Suppressor macrophage treated with lipopolysaccharide for 4 hours (primary cell): ENCODE measurements around the gene GABBR1.
"Not testable (repeated sequence)": the region's sequence is repeated elsewhere in the genome, so short reads cannot be mapped to it uniquely, and the experiment has no call there.

Experiments
- DNase-seq: peaks from one replicate; pipeline ENCODE4 v3.0.0-alpha.2; 2020

GABBR1 gene

DNA sequence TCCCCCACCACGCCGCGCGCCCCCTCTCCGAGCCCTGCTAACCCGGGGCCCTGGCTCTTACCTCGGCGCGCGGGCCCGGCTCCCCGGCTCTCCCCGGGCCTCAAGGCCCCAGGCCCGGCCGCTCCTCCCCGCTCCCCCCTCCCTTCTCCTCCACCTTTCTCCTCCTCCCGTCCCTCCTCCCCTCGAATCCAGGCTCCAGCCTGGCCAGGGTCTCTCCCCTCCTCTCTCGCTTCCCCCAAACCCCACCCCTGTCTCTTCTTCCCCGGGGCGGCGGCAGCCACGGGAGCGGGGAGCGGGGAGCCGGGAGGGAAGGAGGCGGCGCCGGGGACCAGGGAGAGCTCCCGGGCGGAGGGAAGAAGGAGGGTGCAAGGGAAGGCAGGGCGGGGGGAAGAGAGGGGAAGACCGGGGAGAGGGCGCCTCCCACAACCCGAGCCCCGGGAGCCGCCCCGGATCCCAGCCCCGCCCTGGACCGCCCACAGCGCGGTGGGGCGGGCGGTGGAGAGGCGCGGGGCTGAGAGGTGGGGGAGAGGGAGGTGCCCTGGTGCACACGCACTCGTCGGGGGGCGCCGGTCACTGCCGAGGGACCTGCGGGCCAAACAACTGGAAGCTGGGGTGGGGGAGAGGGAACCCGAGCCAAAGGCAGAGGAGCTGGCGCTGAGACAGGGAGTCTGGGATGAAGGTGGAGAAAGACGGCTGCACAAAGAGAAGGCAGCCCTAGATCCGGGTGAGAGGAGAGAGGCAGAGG is at the start of gene GABBR1:
GABBR1 (minus strand) TSS at position 395 of the 745 bp plus-strand sequence. CDS start 798 bp downstream, outside the sequence.
- DNase-seq: peak; percentile 80

DNA sequence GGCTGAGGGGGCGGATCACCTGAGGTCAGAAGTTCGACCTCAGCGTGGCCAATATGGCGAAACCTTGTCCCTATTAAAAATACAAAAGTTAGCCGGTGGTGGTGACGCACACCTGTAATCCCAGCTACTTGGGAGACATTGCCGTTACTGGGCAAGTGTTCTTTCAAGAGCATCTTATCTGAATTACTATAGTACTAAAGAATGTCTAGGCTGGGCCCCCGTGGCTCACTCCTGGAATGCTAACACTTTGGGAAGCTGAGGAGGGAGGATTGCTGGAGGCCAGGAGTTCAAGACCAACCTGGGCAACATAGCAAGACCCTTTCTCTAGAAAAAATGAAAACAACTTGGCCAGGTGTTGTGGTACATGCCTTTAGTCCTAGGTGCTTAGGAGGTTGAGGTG is 48.8 kb upstream of the GABBR1 start:
- DNase-seq: no peak

DNA sequence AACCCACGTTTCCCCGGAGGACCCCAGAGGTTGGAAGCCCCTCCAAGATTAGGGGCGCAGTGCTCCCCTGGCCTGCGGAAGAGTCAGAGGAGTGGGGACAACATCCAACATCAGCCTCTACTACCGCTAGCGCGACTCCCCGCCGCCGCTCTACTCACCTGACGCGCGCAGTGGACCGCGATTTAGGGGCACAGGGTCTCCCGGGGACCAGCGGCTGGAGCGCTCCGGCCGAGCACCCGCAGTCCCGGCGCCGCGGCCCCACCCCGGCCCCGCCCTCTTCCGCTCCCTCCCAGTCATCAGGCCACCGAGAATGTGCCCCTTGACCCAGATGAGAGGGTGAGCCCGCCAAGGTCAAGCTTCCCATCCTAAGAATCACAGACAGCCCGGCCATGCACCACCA is 47.9 kb upstream of the GABBR1 start, which contains the start of gene ZFP57:
ZFP57 (minus strand) TSS at position 249 of the 400 bp plus-strand sequence. CDS start 4,149 bp downstream, outside the sequence.
- DNase-seq: no peak

DNA sequence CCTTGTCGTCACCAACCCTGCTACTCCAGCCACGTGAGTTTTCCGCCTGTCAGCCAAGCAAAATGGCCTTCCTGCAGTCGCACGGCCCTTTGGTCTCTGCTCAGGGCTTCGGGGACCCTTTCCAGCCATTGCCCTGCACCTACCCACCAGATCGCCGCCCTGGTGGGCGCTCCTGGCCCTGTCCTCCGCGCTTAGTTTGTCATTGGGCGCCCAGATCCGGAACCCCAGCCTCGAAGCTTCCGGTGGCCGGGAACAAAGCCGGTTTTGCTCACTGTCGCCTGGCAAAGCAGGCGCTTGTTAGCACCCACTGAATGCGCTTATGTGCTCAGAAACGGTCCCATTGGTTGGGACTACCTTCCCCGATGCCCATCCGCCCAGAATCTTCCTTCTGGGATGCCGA is 47.4 kb upstream of the GABBR1 start:
- DNase-seq: no peak

DNA sequence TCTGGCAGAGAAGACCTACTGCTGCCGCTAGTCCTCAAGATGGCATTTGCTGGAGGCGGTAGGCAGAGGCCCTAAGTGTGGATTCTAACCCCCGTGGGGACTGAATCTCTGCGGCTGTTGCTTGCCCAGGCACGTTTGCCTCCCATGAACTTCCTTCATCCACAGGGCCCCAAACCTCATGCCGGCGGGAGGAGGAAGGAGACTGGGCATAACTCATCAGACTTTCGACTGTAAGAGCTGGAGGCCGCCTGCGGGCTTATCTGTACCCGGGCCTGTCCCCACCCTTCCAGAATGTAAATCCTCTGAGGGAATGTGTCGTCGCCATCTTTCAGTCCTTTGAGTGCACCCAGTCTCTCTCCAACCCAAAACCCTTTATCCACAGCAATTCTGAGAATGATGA is 47.0 kb upstream of the GABBR1 start:
- DNase-seq: no peak

DNA sequence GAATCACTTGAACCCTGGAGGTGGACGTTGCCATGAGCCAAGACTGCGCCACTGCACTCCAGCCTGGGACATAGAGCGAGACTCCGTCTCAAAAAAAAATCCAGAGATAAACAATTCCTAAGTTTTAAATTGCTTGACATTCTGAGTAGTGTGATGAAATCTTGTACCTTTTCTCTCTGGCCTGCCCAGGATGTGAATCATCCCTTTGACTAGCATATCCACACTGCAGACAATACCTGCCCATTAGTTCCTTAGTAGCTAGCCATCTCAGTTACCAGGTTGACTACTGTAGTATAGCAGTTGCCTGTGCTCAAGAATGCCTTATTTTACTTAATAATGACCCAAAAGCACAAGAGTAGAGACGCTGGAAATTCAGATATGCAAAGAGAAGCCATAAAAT is 45.1 kb upstream of the GABBR1 start:
- DNase-seq: no peak

DNA sequence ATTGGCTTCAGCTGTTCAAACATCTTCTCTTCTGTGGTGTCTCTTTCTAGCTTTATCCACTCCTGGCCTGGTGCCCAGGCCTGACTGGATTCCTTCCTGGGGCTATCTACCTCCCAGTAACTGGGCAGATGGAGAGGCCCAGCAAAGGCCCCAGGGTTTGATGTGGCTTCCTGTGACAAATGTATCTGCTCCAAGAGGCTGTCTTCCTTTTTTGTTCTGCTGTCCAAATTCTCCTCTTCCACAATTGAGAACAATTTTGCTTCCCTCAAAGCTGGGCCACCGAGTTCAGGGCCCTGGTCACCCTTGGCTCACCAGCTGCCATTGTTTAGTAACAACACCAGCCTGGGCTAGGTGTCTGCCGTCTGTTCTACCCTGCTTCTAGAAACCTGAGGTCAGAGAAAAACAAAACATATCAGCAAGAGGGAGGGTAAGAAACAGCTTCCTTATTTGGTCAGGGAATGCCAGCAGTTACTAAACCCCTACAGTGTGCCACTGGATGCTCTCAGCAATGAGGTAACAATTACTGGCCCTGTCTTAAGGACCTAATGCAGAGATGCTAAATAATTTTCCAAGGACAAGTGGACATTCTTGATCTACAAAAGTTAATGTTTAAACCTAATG is 44.1 kb upstream of the GABBR1 start:
- DNase-seq: peak; percentile 37

DNA sequence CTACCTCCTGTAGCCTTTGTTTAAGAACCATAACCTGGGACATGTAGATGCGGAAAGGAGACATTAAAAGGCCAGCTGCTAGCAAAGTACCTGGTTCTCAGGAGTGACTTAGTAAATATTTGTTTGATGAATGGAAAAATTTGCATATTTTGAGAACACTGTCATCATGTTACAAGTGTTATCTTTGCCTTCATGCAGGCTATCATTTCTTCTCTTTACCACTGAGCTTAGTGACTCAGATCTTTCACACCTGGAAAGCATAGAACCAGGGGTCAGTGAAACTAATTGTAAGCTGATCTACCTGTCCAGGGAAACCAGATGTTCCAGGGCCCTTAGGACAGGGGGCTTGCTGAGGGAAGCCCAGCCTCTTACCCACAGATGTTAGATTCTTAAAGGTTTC is 42.6 kb upstream of the GABBR1 start:
- no peak for DNase-seq

DNA sequence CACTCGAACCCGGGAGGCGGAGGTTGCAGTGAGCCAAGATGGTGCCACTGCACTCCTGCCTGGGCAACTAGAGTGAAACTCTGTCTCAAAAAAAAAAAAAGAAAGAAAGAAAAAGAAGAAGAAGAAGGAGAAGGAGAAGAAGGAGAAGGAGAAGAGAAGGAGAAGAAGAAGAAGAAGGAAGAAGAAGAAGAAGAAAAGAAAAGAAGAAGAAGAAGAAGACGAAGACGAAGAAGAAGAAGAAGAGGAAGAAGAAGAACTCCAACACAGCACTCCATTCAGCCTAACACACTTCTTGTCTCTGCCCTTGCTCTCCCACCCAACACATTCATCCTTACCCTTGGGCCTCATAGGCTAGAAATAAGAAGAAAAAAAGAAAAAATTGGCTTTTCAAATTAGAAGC is 41.0 kb upstream of the GABBR1 start:
- no peak for DNase-seq

DNA sequence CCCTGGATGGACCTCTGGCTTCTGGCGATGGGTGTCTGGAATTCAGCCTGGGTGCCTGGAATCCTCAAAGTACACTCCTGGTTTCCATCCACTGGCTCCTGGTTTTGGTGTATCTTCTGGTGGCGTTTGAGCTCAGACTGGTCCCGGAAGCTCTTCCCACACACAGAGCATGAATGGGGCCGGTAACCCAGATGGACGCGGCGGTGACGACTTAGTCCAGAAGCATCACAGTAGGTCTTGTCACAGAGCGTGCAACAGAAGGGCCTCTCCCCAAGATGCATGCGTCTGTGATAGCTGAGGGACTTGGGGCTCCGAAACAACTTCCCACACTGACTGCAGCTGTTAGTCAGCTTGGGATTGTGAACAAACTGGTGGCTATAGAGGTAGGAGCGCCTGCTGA is 40.2 kb upstream of the GABBR1 start:
- DNase-seq: no peak

DNA sequence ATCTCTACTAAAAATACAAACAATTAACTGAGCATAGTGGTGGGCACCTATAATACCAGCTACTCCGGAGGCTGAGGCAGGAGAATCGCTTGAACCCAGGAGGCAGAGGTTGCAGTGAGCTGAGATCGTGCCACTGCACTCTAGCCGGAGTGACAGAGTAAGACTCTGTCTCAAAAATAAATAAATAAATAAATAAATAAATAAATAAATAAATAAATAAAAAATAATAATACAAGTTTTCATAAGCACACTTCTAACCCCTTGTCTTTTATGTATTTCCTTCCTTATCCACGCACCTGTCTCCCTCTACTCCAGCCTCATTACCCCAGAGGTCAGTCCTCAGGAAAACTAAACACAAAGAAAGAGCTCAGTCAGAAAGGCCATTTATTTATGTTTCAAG is 39.1 kb upstream of the GABBR1 start:
- not testable (repeated sequence) for DNase-seq

DNA sequence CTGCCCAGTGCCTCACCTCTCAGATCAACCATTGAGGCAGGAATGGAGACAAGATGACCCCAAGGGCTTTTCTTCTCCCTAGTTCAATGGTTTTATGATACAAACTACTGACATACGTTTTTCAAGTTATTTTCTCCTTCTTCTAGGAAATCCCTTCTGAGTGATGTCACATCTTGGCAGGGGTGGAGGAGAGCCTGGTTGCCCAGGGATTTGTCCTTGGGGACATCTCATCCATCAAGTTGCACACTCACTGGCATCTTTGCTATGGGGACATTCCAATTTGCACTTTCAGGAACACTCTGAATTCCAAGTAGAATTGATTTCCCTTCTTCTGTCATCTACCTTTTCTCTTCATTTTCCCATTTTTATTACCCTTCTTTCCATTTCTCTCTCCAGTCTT is 38.0 kb upstream of the GABBR1 start:
- DNase-seq: no peak

DNA sequence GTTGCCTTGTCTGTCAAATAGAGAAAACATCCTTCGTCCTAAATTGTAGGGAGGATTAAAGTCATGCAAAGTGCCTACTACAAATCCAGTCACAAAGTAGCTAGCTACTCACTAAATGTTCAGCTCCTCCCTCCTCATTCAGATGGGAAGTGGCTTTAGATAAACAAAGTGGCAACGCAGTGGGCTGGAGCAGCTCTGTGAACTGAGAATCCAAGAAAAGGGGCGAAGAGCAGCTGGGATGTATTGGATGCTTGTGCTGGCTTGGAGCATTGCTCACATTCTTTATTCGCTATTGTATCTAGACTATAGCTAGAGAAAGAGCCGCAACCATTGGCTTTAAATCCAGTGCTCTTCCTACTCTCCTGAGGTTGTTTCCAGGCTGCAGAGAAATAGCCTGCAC is 34.2 kb upstream of the GABBR1 start:
- DNase-seq: no peak

DNA sequence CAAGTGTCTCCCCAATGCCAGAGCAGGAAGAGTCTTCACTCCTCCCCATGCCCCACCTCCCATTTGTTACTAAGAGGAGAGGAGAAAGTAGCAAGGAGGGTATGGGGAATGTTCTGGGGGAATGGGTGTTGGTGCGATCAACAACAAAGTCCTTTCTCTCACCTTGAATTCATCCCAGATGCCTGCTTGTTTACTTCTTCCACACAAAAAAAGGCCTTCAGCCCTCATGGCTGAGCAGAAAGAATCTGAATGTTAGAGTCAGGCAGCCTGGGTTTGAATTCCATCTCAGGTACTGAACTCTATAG is 33.8 kb upstream of the GABBR1 start:
- no peak for DNase-seq

DNA sequence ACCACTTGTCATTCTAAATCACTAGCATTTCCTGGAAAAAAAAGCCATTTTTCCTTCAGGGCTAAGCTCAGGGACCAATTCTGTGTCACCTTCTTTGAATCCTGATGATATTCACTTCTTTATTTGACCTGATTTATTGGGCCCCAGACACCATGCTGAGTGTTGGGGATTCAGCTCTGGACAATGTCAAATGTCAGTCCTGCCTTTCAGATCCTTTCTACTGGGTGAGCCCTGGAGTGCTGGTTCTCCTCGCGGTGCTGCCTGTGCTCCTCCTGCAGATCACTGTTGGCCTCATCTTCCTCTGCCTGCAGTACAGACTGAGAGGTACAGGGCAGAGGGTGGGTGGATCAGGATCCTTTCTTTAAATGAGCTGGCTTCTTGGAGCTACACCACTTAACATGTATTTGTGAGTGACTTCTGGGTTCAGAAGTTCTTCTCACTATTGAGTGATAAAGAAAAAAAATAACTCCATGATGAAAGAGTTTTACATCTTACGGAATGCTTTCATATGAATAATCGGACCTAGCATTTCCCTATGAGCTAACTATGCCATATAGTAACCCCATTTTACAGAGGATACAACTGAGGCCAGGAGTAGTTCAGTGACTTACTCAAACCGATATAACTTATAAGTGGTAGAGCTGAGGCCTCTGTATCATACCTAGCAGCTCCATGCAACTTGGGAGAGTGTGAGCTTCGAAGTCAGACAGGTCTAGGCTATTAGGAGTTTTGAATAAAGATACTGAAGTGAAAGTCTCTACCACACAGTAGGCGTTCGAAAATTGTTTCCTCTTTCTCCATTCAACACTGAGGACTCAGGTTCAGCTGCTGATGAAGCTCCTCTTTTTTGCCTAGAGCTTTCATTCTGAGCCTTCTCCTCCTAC is 33.2 kb upstream of the GABBR1 start:
- peak; percentile 27 for DNase-seq

DNA sequence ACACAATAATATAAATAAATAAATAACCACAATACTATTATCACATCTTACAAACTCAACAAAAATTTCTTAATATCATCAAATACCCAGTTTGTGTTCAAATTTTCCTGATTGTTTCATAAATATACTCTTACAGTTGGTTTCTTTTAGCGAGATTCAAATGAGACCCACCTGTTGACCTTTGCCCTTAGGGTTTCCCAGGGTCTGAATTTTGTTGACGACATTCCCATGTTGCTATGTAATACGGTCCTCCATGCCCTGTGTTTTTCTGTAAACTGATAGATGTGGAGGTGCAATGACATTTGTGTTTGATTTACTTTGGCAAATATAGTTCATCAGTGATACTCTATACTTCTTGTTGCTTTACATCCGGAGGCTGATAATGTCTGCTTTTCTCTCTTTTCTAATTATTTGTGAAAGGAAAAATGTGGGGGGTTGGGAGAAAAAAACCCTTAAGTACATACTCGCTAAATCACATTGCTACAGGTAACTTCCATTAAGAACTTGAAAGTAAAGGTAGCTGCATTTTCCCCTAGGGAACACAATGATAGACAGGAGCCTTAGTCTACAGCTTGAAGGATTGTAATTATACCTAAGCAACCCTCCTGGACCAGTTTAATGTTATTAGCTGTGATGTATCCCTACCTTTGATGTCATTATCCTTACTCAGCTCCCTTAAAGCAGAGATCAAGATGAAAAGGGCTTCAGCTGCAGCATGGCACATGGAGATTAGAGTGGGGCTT is 30.5 kb upstream of the GABBR1 start:
- no peak for DNase-seq

DNA sequence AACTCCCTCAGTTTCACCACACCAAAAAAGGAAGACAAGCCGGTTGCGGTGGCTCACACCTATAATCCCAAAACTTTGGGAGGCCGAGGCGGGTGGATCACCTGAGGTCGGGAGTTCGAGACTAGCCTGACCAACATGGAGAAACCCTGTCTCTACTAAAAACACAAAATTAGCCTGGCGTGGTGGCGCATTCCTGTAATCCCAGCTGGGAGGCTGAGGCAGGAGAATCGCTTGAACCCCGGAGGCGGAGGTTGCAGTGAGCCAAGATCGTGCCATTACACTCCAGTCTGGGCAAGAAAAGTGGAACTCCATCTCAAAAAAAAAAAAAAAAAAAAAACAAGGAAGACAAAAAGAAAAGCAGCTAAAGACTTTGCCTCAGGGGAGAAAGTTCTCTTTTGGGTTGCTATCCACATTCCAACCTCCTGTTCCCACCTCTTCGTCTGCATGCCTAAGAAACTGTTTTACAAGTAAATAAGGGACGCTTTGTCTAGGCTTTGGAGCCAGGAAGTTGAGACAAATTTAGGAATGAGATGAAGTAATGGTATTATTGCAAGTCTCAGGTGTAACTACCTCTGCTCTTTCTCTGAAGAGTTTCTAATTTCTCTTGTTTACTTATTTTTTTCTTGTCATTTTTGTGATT is 28.6 kb upstream of the GABBR1 start:
- DNase-seq: not testable (repeated sequence)

DNA sequence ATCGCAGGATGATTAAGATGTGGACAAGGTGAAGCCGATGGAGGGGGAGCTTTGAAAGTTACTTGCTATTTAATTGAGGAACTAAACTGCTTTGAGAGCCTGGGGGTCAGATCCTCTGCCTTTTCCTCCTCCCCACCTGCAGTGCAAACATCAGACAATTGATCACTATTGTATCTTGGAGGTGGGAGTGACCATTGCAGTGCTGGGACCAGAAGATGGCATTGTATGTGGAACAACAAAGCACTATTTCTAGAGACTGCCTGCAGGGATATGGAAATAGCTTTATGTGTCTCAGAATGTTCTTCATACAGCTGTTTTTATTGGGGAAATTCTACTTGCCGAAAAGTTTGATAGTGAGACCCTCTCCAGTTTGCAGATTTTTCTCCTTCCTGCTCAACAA is 28.1 kb upstream of the GABBR1 start:
- no peak for DNase-seq

DNA sequence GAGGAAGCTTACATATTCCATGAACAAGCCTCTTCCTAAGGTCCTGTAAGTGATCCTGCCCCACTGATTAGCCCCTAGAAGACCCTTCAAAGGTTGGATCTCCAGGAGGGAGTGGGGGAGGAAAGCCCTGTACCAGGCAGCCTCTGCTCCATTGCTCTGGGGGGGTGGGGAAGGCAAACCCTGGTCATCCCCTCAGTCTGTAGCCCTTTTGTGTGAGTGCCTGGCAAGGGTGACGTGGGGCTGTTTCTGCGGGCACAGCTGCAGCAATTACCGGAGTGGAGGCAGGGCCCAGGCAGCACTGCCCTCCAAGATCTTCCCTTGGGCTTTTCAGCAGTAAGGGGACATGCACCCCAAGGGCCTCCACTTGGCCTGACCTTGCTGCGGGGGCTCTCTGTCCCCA is 23.8 kb upstream of the GABBR1 start, which contains the start of gene MOG:
MOG (plus strand) TSS at position 295 of the 400 bp plus-strand sequence. CDS start 118 bp downstream, outside the sequence.
- DNase-seq: no peak

DNA sequence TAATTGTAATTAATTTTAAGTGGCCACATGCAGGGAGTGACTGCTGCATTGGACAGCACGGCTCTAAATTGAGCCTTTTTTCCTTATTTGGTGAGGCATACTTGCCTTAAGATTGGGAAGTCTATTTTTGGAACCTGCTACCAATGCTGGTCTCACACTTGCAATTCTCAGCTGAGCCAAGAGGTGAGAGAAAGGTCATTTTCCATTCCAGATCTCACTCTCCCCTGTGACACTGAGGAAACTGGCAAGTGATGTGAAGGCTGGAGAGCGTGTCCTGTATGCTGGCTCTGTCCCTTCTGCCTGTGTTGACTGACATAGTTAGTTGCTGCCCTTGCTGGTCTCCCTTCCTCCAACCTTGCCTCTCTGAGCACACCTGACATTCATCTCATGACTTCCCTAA is 23.2 kb upstream of the GABBR1 start:
- DNase-seq: no peak

DNA sequence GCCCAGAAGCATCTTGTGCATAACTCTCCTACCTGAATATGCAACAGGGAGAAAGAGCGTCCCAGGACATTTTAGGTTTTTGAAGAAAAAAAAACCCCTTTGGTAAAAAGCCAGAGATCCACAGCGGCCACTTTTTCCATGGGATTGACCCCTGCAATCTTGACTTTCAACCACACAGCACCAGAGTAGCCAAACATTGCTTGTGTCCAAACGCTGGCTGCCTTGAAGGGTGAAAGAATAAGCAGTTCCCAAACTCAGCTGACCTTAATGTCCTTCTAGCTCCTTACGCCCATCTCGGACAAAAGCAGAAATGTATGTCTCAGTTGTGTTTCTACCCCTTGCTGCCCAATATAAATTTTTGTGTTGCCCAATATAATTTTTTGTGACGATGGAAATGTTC is 22.7 kb upstream of the GABBR1 start:
- no peak for DNase-seq

DNA sequence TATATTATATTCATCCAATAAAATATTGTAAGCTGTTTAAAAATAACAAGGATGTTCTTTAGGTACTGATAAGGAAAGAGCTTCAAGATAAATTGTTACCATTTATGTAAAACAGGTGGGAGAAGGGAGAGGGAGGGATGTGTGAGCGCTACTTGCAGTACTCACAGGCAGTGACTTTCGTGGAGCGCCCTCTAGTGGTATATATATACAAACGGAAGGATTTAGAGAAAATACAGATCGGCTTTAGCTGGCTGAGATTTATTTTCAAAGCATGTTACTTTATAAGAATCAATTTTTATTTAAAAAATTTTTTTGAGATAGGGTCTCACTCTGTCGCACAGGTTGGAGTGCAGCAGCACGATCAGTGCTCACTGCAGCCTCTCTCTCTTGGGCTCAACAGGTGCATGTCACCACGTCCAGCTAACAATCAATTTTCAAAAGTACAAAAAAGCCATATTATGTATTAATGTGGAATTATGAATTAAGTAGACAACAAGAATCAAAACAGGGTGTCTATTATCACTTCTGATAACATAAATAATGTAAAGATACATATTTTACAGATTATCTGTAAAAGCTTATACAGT is 20.6 kb upstream of the GABBR1 start:
- peak; percentile 76 for DNase-seq
